Measurements from ENCODE around the gene SLC5A2. TPM values are rescaled to one million over a fixed set of nuclear protein-coding genes. Genes with fewer than 3 reads are reported as not detected.

SLC5A2 gene
- total RNA-seq, 1 donor from 2014 or later, result not detected

- no peak overlapping the region for H3K27ac Mint-ChIP-seq
Observed at GRCh38 chr16:31487071-31487719, 4.3 kb downstream of the SLC5A2 start.

GRCh38 chr16:31487720-31488467 lies 5.0 kb downstream of the SLC5A2 start:
- Mint-ChIP-seq H3K36me3 (ENCODE audit: low read depth) (peaks cover 15% of the 10 kb centered on the region), H3K9me3 (no peaks in the 10 kb centered on the region), H3K27me3 (ENCODE audit: low read depth) (peaks cover 8% of the 10 kb centered on the region), H3K4me3 (ENCODE audit: low read depth) (peak overlapping the region; percentile 82), H3K27ac (no peak overlapping the region), H3K4me1 (ENCODE audit: low read depth) (peaks cover 3% of the 10 kb centered on the region)
- DNase-seq (ENCODE audit: low spot score), result peak; percentile 50
- intact Hi-C loops (cut with micrococcal nuclease), result no loop called here

More at GRCh38 chr16:31487071-31487719, 4.3 kb downstream of the SLC5A2 start:
- Mint-ChIP-seq H3K4me1 (ENCODE audit: low read depth) (peaks cover 3% of the 10 kb centered on the region), H3K36me3 (ENCODE audit: low read depth) (peaks cover 10% of the 10 kb centered on the region), H3K27me3 (ENCODE audit: low read depth) (peaks cover 13% of the 10 kb centered on the region), H3K9me3 (no peaks in the 10 kb centered on the region), H3K4me3 (ENCODE audit: low read depth) (peak overlapping the region; percentile 82)
- intact Hi-C loops (cut with micrococcal nuclease), result no loop called here
- DNase-seq (ENCODE audit: low spot score), result no peak

GRCh38 chr16:31488468-31489297 lies 5.8 kb downstream of the SLC5A2 start:
- no peak for DNase-seq (ENCODE audit: low spot score)
- Mint-ChIP-seq H3K9me3 (no peaks in the 10 kb centered on the region), H3K4me3 (ENCODE audit: low read depth) (peak overlapping the region; percentile 82), H3K36me3 (ENCODE audit: low read depth) (peaks cover 23% of the 10 kb centered on the region), H3K4me1 (ENCODE audit: low read depth) (peaks cover 3% of the 10 kb centered on the region), H3K27me3 (ENCODE audit: low read depth) (peaks cover 8% of the 10 kb centered on the region), H3K27ac (no peak overlapping the region)
- intact Hi-C loops (cut with micrococcal nuclease), result no loop called here

GRCh38 chr16:31489298-31489564 lies 6.3 kb downstream of the SLC5A2 start:
- no peak for DNase-seq (ENCODE audit: low spot score)
- H3K36me3 Mint-ChIP-seq (ENCODE audit: low read depth), result peaks cover 23% of the 10 kb centered on the region
- peaks cover 3% of the 10 kb centered on the region for H3K4me1 Mint-ChIP-seq (ENCODE audit: low read depth)
- intact Hi-C loops (cut with micrococcal nuclease), result no loop called here
- peaks cover 8% of the 10 kb centered on the region for H3K27me3 Mint-ChIP-seq (ENCODE audit: low read depth)
- no peak overlapping the region for H3K27ac Mint-ChIP-seq
- H3K4me3 Mint-ChIP-seq (ENCODE audit: low read depth), result peak overlapping the region; percentile 42
- no peaks in the 10 kb centered on the region for H3K9me3 Mint-ChIP-seq

- Mint-ChIP-seq H3K27me3 (ENCODE audit: low read depth) (peaks cover 8% of the 10 kb centered on the region), H3K4me3 (ENCODE audit: low read depth) (peak overlapping the region; percentile 31), H3K9me3 (no peaks in the 10 kb centered on the region), H3K36me3 (ENCODE audit: low read depth) (peaks cover 23% of the 10 kb centered on the region), H3K4me1 (ENCODE audit: low read depth) (peaks cover 3% of the 10 kb centered on the region), H3K27ac (no peak overlapping the region)
- no peak for DNase-seq (ENCODE audit: low spot score)
- intact Hi-C loops (cut with micrococcal nuclease), result no loop called here
Observed at GRCh38 chr16:31489616-31490584, 7.0 kb downstream of the SLC5A2 start.

- Mint-ChIP-seq H3K4me1 (ENCODE audit: low read depth) (peaks cover 3% of the 10 kb centered on the region), H3K27ac (no peak overlapping the region), H3K36me3 (ENCODE audit: low read depth) (peaks cover 24% of the 10 kb centered on the region), H3K27me3 (ENCODE audit: low read depth) (no peaks in the 10 kb centered on the region), H3K9me3 (no peaks in the 10 kb centered on the region), H3K4me3 (ENCODE audit: low read depth) (no peak overlapping the region)
- intact Hi-C loops (cut with micrococcal nuclease), result no loop called here
- DNase-seq (ENCODE audit: low spot score), result no peak
Observed at GRCh38 chr16:31491778-31492418, 9.0 kb downstream of the SLC5A2 start.

- no peak overlapping the region for H3K27ac Mint-ChIP-seq
- intact Hi-C loops (cut with micrococcal nuclease), result no loop called here
- H3K4me1 Mint-ChIP-seq (ENCODE audit: low read depth), result no peaks in the 10 kb centered on the region
- H3K4me3 Mint-ChIP-seq (ENCODE audit: low read depth), result no peak overlapping the region
- no peak for DNase-seq (ENCODE audit: low spot score)
- no peaks in the 10 kb centered on the region for H3K9me3 Mint-ChIP-seq
- peaks cover 34% of the 10 kb centered on the region for H3K36me3 Mint-ChIP-seq (ENCODE audit: low read depth)
- H3K27me3 Mint-ChIP-seq (ENCODE audit: low read depth), result no peaks in the 10 kb centered on the region
Observed at GRCh38 chr16:31493506-31494125, 10.7 kb downstream of the SLC5A2 start.

GRCh38 chr16:31496670-31497069 lies 13.7 kb downstream of the SLC5A2 start:
- intact Hi-C loops (cut with micrococcal nuclease), result no loop called here
- no peak for DNase-seq (ENCODE audit: low spot score)
- Mint-ChIP-seq H3K27me3 (ENCODE audit: low read depth) (no peaks in the 10 kb centered on the region), H3K27ac (no peak overlapping the region), H3K4me1 (ENCODE audit: low read depth) (no peaks in the 10 kb centered on the region), H3K36me3 (ENCODE audit: low read depth) (peaks cover 35% of the 10 kb centered on the region), H3K9me3 (no peaks in the 10 kb centered on the region), H3K4me3 (ENCODE audit: low read depth) (no peak overlapping the region)

- Mint-ChIP-seq H3K27me3 (ENCODE audit: low read depth) (no peaks in the 10 kb centered on the region), H3K36me3 (ENCODE audit: low read depth) (peaks cover 22% of the 10 kb centered on the region), H3K4me1 (ENCODE audit: low read depth) (no peaks in the 10 kb centered on the region), H3K27ac (no peak overlapping the region), H3K9me3 (no peaks in the 10 kb centered on the region), H3K4me3 (ENCODE audit: low read depth) (no peak overlapping the region)
- no peak for DNase-seq (ENCODE audit: low spot score)
- intact Hi-C loops (cut with micrococcal nuclease), result no loop called here
Observed at GRCh38 chr16:31498493-31498892, 15.6 kb downstream of the SLC5A2 start.

GRCh38 chr16:31499928-31500327 lies 17.0 kb downstream of the SLC5A2 start:
- intact Hi-C loops (cut with micrococcal nuclease), result no loop called here
- H3K36me3 Mint-ChIP-seq (ENCODE audit: low read depth), result peaks cover 27% of the 10 kb centered on the region
- no peaks in the 10 kb centered on the region for H3K9me3 Mint-ChIP-seq
- H3K27me3 Mint-ChIP-seq (ENCODE audit: low read depth), result no peaks in the 10 kb centered on the region
- H3K4me1 Mint-ChIP-seq (ENCODE audit: low read depth), result peaks cover 5% of the 10 kb centered on the region
- H3K27ac Mint-ChIP-seq, result no peak overlapping the region
- H3K4me3 Mint-ChIP-seq (ENCODE audit: low read depth), result no peak overlapping the region
- DNase-seq (ENCODE audit: low spot score), result no peak

GRCh38 chr16:31501226-31501965 lies 18.5 kb downstream of the SLC5A2 start:
- H3K27me3 Mint-ChIP-seq (ENCODE audit: low read depth), result no peaks in the 10 kb centered on the region
- H3K4me3 Mint-ChIP-seq (ENCODE audit: low read depth), result no peak overlapping the region
- peaks cover 15% of the 10 kb centered on the region for H3K4me1 Mint-ChIP-seq (ENCODE audit: low read depth)

More at GRCh38 chr16:31501226-31501965, 18.5 kb downstream of the SLC5A2 start:
- DNase-seq (ENCODE audit: low spot score), result no peak
- intact Hi-C loops (cut with micrococcal nuclease), result no loop called here
- no peak overlapping the region for H3K27ac Mint-ChIP-seq
- H3K36me3 Mint-ChIP-seq (ENCODE audit: low read depth), result peaks cover 35% of the 10 kb centered on the region
- no peaks in the 10 kb centered on the region for H3K9me3 Mint-ChIP-seq
